ENCODE data around the gene IFT81.

- TF ChIP-seq, protein P1, sequence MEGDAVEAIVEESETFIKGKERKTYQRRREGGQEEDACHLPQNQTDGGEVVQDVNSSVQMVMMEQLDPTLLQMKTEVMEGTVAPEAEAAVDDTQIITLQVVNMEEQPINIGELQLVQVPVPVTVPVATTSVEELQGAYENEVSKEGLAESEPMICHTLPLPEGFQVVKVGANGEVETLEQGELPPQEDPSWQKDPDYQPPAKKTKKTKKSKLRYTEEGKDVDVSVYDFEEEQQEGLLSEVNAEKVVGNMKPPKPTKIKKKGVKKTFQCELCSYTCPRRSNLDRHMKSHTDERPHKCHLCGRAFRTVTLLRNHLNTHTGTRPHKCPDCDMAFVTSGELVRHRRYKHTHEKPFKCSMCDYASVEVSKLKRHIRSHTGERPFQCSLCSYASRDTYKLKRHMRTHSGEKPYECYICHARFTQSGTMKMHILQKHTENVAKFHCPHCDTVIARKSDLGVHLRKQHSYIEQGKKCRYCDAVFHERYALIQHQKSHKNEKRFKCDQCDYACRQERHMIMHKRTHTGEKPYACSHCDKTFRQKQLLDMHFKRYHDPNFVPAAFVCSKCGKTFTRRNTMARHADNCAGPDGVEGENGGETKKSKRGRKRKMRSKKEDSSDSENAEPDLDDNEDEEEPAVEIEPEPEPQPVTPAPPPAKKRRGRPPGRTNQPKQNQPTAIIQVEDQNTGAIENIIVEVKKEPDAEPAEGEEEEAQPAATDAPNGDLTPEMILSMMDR (IDR thresholded peaks at IDR 0.05; ENCODE audit: extremely low read depth in 1 of 2, insufficient read depth in 1 of 2, low read depth in 1 of 2, low read length in 2 of 2), result no peak
- no peak for TF ChIP-seq POLR2A (IDR thresholded peaks at IDR 0.05; ENCODE audit: low read depth, low read length)
These were observed 123.4 kb downstream of the IFT81 start for GRCh38 chr12:110247340-110248095.

Data from endothelial cell of umbilical vein (primary cell).